A673 (cell line): ENCODE measurements around the gene KDM6B.

Experiments used
- EZH2 ChIP-seq: fragments of 200-600 bp; sonication (generic); IDR thresholded peaks from 2 replicates; pipeline ENCODE4 v1.6.1; 2017; ENCODE audit warnings: borderline replicate concordance, low read depth, mild to moderate bottlenecking, mixed read lengths, antibody characterized with exemption, low read length; ENCODE audit not compliant: poor library complexity, severe bottlenecking
- TF ChIP-seq, protein P1 (sequence below): fragments of 300-800, 200-600 bp; sonication (generic); conservative IDR thresholded peaks from 2 replicates; pipeline ENCODE4 v1.5.1; 2017; ENCODE audit warnings: low read depth, mild to moderate bottlenecking, antibody characterized with exemption, low read length, moderate library complexity, mixed read lengths

DNA sequence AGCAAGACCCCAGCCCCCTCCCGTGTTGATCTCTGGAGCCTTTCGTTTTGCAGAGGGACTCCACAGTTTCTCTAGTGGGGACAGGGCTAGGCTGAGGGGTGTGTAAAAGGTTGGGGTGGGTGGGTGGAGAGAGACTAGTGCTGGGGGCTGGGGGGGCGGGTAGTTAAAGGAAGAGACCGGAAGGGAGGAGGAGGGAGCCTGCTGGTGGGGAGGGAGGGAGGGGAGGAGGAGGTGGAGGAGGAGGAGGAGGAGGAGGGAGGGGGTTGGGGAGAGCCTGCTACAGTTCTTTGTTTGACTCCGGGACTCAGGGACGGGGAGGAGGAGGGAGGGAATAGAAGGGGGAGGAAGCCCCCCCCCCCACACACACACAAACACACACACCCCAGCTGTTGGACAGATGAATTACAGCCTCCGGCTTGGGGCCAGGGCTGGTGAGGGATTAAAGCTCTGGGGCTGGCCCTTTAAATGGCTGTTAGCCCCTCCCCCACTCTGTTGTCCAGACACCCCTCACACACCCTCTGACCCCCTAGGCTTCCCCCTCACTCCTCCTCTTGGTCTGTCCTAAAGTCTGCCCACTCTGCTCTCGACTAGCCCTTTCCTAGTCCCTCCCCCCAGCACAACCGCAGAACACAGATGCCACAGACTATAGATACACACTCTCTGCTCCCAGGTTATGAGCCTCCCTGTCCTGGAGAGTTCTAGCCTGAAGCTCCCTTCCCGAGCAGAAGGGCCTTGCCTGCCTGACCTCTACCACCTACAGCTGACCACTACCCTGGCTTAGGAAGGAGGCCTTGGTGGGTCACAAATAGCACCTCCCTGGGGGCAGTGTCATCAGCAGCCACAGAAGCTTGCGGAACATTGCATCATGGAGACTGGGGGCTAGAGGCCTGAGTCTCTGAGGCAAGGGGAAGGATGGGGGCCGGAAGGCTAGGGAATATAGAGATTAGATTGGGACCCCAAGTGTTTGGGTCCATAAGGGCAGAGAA is 4.4 kb downstream of the KDM6B start:
- TF ChIP-seq, protein P1, sequence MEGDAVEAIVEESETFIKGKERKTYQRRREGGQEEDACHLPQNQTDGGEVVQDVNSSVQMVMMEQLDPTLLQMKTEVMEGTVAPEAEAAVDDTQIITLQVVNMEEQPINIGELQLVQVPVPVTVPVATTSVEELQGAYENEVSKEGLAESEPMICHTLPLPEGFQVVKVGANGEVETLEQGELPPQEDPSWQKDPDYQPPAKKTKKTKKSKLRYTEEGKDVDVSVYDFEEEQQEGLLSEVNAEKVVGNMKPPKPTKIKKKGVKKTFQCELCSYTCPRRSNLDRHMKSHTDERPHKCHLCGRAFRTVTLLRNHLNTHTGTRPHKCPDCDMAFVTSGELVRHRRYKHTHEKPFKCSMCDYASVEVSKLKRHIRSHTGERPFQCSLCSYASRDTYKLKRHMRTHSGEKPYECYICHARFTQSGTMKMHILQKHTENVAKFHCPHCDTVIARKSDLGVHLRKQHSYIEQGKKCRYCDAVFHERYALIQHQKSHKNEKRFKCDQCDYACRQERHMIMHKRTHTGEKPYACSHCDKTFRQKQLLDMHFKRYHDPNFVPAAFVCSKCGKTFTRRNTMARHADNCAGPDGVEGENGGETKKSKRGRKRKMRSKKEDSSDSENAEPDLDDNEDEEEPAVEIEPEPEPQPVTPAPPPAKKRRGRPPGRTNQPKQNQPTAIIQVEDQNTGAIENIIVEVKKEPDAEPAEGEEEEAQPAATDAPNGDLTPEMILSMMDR, result no peak
- no peak for TF ChIP-seq EZH2
